Cardiac fibroblast (primary cell): Measurements from ENCODE around the gene SIGLEC12.

Experiments used
- DNase-seq, 2 donors: peaks; one replicate each; pipeline versions ENCODE4 v3.0.0 to v3.0.0-alpha.2; 2010; ENCODE audit warnings: low read depth in 2 of 2
- H3K4me3 ChIP-seq, 2 donors: replicated peaks in 1 of 2; 1 replicate in 1 of 2; 2 replicates in 1 of 2; pipeline ENCODE4 v1.5.1; 2011; ENCODE audit warnings: low read depth in 2 of 2, low read length in 2 of 2, mild to moderate bottlenecking in 2 of 2, moderate library complexity in 1 of 2
- TF ChIP-seq, protein P1 (sequence below): IDR thresholded peaks from one replicate; pipeline ENCODE4 v1.5.1; 2011; ENCODE audit warnings: low read depth, mild to moderate bottlenecking, low read length, inconsistent platforms

SIGLEC12 gene

GRCh38 chr19:51521781-51522180 is 20.2 kb upstream of the SIGLEC12 start:
- DNase-seq = no peak
- TF ChIP-seq, protein P1, sequence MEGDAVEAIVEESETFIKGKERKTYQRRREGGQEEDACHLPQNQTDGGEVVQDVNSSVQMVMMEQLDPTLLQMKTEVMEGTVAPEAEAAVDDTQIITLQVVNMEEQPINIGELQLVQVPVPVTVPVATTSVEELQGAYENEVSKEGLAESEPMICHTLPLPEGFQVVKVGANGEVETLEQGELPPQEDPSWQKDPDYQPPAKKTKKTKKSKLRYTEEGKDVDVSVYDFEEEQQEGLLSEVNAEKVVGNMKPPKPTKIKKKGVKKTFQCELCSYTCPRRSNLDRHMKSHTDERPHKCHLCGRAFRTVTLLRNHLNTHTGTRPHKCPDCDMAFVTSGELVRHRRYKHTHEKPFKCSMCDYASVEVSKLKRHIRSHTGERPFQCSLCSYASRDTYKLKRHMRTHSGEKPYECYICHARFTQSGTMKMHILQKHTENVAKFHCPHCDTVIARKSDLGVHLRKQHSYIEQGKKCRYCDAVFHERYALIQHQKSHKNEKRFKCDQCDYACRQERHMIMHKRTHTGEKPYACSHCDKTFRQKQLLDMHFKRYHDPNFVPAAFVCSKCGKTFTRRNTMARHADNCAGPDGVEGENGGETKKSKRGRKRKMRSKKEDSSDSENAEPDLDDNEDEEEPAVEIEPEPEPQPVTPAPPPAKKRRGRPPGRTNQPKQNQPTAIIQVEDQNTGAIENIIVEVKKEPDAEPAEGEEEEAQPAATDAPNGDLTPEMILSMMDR = no peak

GRCh38 chr19:51521357-51521756 is 19.8 kb upstream of the SIGLEC12 start:
- H3K4me3 ChIP-seq = no peak overlapping the region
- DNase-seq = no peak
- TF ChIP-seq, protein P1 = no peak

More at GRCh38 chr19:51521781-51522180, 20.2 kb upstream of the SIGLEC12 start:
- no peak overlapping the region for H3K4me3 ChIP-seq

DNA sequence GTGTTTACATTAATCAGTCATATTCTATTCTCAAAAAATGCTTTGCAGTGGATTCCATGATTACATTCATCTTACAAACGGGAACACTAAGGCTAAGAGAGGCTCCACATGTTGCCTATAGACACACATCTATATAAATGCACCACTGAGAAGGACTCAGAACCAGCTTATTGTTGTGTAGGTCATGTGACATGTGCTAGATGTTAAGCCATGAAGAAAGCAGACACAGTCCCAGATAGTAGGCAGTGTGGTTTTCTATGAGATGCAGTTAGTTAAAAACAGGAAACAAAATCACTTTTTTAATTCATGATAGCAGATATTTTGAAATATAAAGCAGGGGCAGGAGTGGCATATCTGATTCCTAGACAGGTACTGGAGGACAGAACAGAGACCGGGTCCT is 19.1 kb upstream of the SIGLEC12 start:
- H3K4me3 ChIP-seq = no peak overlapping the region
- TF ChIP-seq, protein P1 = no peak
- DNase-seq = no peak

DNA sequence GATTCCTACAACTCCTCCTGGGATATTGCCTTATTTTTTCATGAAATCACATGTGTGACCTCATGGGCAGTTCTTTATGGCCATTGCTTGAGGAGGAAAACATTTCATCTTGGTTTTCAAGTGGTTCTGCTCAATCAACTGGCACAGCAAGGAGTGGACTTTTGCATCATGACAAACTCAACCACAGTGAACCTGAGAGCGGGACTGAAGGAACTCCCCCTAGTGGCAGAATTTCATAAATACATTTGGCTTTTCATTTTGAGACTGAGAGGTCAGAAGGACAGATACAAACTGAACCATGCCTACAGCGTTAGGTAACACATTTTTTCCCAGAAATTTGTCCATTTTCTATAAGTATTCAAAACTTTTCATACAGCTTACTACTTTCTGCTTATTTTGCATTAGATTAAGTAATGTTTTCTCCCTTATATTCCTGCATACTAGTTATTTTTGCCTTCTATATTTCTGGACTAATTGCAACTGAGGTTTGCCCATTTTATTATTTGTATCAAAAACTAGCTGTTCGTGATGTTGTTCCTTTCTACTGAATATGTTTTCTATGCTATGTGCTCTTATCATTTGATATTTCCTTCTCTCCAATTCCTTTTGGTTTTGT is 13.4 kb upstream of the SIGLEC12 start:
- TF ChIP-seq, protein P1 = peak; percentile 72
- peak; percentile 67 to 71 for DNase-seq

DNA sequence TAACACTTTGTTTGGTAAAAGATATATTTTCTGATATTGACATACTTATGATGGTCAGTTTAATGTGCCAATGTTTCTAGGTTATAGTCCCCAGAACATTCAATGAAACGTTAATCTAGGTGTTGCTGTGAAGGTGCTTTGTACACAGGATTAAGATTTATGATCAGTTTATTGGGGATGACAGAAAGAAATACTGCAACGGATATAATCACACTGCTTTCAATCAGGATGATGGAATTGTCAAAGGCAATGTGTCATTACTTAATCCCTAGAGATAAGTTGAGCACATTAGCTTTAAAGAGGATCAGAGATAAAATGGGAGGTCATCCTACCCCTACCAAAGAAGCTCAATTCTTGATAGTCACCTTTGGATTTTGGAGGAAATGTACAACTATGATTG is 12.4 kb upstream of the SIGLEC12 start:
- DNase-seq = no peak
- TF ChIP-seq, protein P1 = no peak
- no peak overlapping the region for H3K4me3 ChIP-seq

More for the DNA sequence above, 13.4 kb upstream of the SIGLEC12 start:
- H3K4me3 ChIP-seq = no peak overlapping the region

DNA sequence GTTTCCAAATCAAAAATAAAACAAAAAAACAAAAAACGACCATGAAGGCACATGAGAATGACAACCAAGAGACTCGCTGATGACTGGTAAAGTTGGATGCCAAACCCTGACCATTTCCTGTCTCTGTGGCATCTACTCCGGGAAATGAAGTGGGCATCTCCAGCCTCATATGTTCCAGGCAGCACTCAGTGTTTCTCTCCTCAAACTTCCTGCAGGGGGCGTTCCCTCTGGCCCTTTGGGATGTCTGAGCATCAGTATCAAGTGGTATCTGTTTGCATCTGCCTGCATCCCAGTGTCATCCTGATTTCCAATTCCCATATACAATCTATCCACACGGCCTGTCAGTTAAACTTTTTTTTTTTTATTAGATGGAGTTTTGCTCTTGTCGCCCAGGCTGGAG is 9.8 kb upstream of the SIGLEC12 start:
- DNase-seq = peak; percentile 7 to 17
- TF ChIP-seq, protein P1 = peak; percentile 30
- no peak overlapping the region for H3K4me3 ChIP-seq
